Endothelial cell of umbilical vein (primary cell): ENCODE data around the gene PARD3B. TPM values are rescaled to one million over a fixed set of nuclear protein-coding genes. Genes with fewer than 3 reads are reported as not detected.

Experiments
- BruUV-seq: library from RNA; stranded (reverse); fragments of 400-500 nt; replicated peaks from 2 replicates; lab custom pipeline; 2021; lab: Mats Ljungman, UMichigan
- CTCF ChIA-PET: fragments of 300-600, 350-600 bp; sonication (Branson Sonifier 250); formaldehyde crosslinking; loops from one replicate; lab custom pipeline; 2021; ENCODE audit warnings: antibody characterized with exemption, inconsistent platforms; lab: Charles Lee
- POLR2A ChIA-PET: fragments of 300-600, 350-600 bp; sonication (Branson Sonifier 250); formaldehyde crosslinking; loops from one replicate; lab custom pipeline; 2021; ENCODE audit warnings: antibody characterized with exemption, inconsistent platforms; lab: Charles Lee
- DNase-seq: peaks from one replicate; pipeline ENCODE4 v3.0.0-alpha.2; 2011; ENCODE audit warnings: low read depth, low spot score
- FAIRE-seq: peaks from 2 replicates; lab custom pipeline; 2011; peaks lifted over from hg19 to GRCh38; lab: Jason Lieb, UNC
- H2AFZ ChIP-seq: 2 replicates; pipeline ENCODE4 v1.6.0; 2012; ENCODE audit warnings: low read depth, low read length, control low read depth, inconsistent platforms
- H3K27ac ChIP-seq: 2 replicates; pipeline ENCODE4 v1.5.1; 2011; ENCODE audit warnings: low read depth, mild to moderate bottlenecking, control low read depth, low read length, moderate library complexity; ENCODE audit not compliant: insufficient read depth
- H3K27me3 ChIP-seq, 2 experiments: 2 replicates each; pipeline versions ENCODE4 v1.6.0 to v1.6.1; 2011; ENCODE audit warnings: low read length in 2 of 2, mixed read lengths in 1 of 2; ENCODE audit not compliant: control insufficient read depth in 2 of 2, insufficient read depth in 2 of 2
- H3K36me3 ChIP-seq, 2 experiments: 2 replicates in 1 of 2; 3 replicates in 1 of 2; pipeline ENCODE4 v1.5.1; 2011; ENCODE audit warnings: low read length in 2 of 2, mild to moderate bottlenecking in 1 of 2, moderate library complexity in 1 of 2; ENCODE audit not compliant: control insufficient read depth in 2 of 2, insufficient read depth in 2 of 2; ENCODE audit errors: extremely low read depth in 1 of 2
- H3K4me1 ChIP-seq: 3 replicates; pipeline ENCODE4 v1.5.1; 2011; ENCODE audit warnings: mild to moderate bottlenecking, low read length; ENCODE audit not compliant: control insufficient read depth, insufficient read depth; ENCODE audit errors: extremely low read depth
- H3K4me2 ChIP-seq: 2 replicates; pipeline ENCODE4 v1.6.1; 2011; ENCODE audit warnings: low read length, control low read depth, mixed read lengths; ENCODE audit not compliant: insufficient read depth
- H3K4me3 ChIP-seq, 3 experiments: fragments of 200-600 bp in 1 of 3; sonication (generic), shearing (Covaris generic) in 1 of 3; replicated peaks in 1 of 3; 2 replicates each; pipeline ENCODE4 v1.5.1; 2011 to 2016; ENCODE audit warnings: control low read depth in 3 of 3, low read length in 3 of 3, mild to moderate bottlenecking in 2 of 3, inconsistent platforms in 1 of 3, low read depth in 1 of 3, moderate library complexity in 1 of 3; ENCODE audit not compliant: insufficient read depth in 1 of 3
- H3K79me2 ChIP-seq: 2 replicates; pipeline ENCODE4 v1.6.0; 2012; ENCODE audit warnings: low read length, inconsistent platforms; ENCODE audit not compliant: control insufficient read depth, insufficient read depth
- H3K9ac ChIP-seq: replicated peaks from 2 replicates; pipeline ENCODE3; 2011; ENCODE audit warnings: low read length, control low read depth; ENCODE audit not compliant: insufficient read depth; ENCODE audit errors: extremely low read depth
- H3K9me1 ChIP-seq: replicated peaks from 3 replicates; pipeline ENCODE4 v1.6.0; 2011; ENCODE audit warnings: mild to moderate bottlenecking, low read length; ENCODE audit not compliant: control insufficient read depth, insufficient read depth; ENCODE audit errors: extremely low read depth
- H3K9me3 ChIP-seq: replicated peaks from 2 replicates; pipeline ENCODE4 v1.5.1; 2012; ENCODE audit warnings: low read length, inconsistent platforms; ENCODE audit not compliant: control insufficient read depth, insufficient read depth
- H4K20me1 ChIP-seq: replicated peaks from 2 replicates; pipeline ENCODE3; 2011; ENCODE audit warnings: mild to moderate bottlenecking, low read length; ENCODE audit not compliant: control insufficient read depth, insufficient read depth; ENCODE audit errors: extremely low read depth
- CTCF ChIP-seq, 2 donors: IDR thresholded peaks; 1 replicate in 1 of 2; 2 replicates in 1 of 2; pipeline ENCODE4 v1.5.1; 2011; ENCODE audit warnings: low read length in 2 of 2, mild to moderate bottlenecking in 2 of 2, moderate library complexity in 2 of 2, control low read depth in 1 of 2, inconsistent platforms in 1 of 2, low read depth in 1 of 2; ENCODE audit not compliant: insufficient read depth in 1 of 2; ENCODE audit errors: extremely low read depth in 1 of 2
- EZH2 ChIP-seq: IDR thresholded peaks from 2 replicates; pipeline ENCODE4 v1.6.1; 2012; ENCODE audit warnings: borderline replicate concordance, low read depth, mild to moderate bottlenecking, moderate library complexity, low read length, inconsistent platforms; ENCODE audit not compliant: severe bottlenecking
- FOS ChIP-seq: IDR thresholded peaks from 2 replicates; pipeline ENCODE4 v1.6.1; 2011; ENCODE audit warnings: mild to moderate bottlenecking, low read length, moderate library complexity, borderline replicate concordance; ENCODE audit not compliant: insufficient read depth
- GATA2 ChIP-seq: IDR thresholded peaks from 2 replicates; pipeline ENCODE4 v1.7.0; 2011; ENCODE audit warnings: low read depth, mild to moderate bottlenecking, moderate library complexity, mixed read lengths, low read length; ENCODE audit not compliant: insufficient read length, insufficient read depth
- JUN ChIP-seq: IDR thresholded peaks from 2 replicates; pipeline ENCODE4 v1.6.1; 2011; ENCODE audit warnings: borderline replicate concordance, low read depth; ENCODE audit not compliant: insufficient read length, insufficient read depth
- MAX ChIP-seq: IDR thresholded peaks from 2 replicates; pipeline ENCODE4 v1.6.1; 2011; ENCODE audit not compliant: insufficient read depth, insufficient read length
- MYC ChIP-seq: IDR thresholded peaks from one replicate; pipeline ENCODE4 v1.6.1; 2011; ENCODE audit warnings: mild to moderate bottlenecking, low read depth, low read length
- POLR2A ChIP-seq: IDR thresholded peaks from 2 replicates; pipeline ENCODE4 v1.6.1; 2012; ENCODE audit warnings: low read depth, mild to moderate bottlenecking, control low read depth, low read length
- POLR2AphosphoS5 ChIP-seq: IDR thresholded peaks from 2 replicates; pipeline ENCODE4 v1.6.1; 2012; ENCODE audit warnings: low read depth, mild to moderate bottlenecking, control low read depth, low read length, moderate library complexity; ENCODE audit not compliant: insufficient read depth
- dilution Hi-C: fragments of 300-500 bp; cut with MboI; formaldehyde crosslinking; loops from one replicate; pipeline ENCODE4 v1.15.0; 2019; ENCODE audit warnings: low sequenced_read_pairs; ENCODE audit not compliant: extremely low pct_ligation_motif_present
- intact Hi-C: fragments of 100-400 bp; cut with micrococcal nuclease; formaldehyde crosslinking; loops from one replicate; pipeline ENCODE4 v1.10.0; 2022
- polyA plus RNA-seq, 4 experiments: library from polyadenylated mRNA; depleted of rRNA in 3 of 4; stranded (reverse) in 3 of 4; unstranded in 1 of 4; fragments of >200 nt; gene quantifications; 2 replicates each; pipeline versions ENCODE4 v1.2.1 to v1.2.3, GENCODE V29; 2011 to 2012; ENCODE audit warnings: missing spikeins in 1 of 4
- total RNA-seq: library from RNA; stranded (reverse); gene quantifications from 2 replicates; pipeline ENCODE4 v1.2.3, GENCODE V29; 2021

Gene PARD3B
- total and polyA plus RNA-seq, 2 donors (not counting 3 experiments of a cell fraction or from before 2014, with no cell fraction given) = 2.2 to 30.9 TPM

- TF ChIP-seq CTCF (IDR thresholded peaks at IDR 0.05; ENCODE audit: extremely low read depth in 1 of 2, insufficient read depth in 1 of 2, low read depth in 1 of 2, low read length in 2 of 2) = no peak
- no peak for TF ChIP-seq JUN
- TF ChIP-seq MAX = no peak
- no peak for TF ChIP-seq MYC
- no peak for TF ChIP-seq POLR2AphosphoS5
- no peak for TF ChIP-seq POLR2A
- TF ChIP-seq GATA2 = no peak
- TF ChIP-seq FOS = no peak
- no peak for TF ChIP-seq EZH2
- Histone ChIP-seq H3K27me3 (no peaks in the 10 kb centered on the region), H3K9me3 (no peaks in the 10 kb centered on the region), H3K4me1 (no peaks in the 10 kb centered on the region), H3K4me2 (no peak overlapping the region), H3K9me1 (peaks cover 2% of the 10 kb centered on the region), H3K36me3 (no peaks in the 10 kb centered on the region), H3K9ac (no peak overlapping the region), H2AFZ (no peak overlapping the region), H3K79me2 (no peaks in the 10 kb centered on the region), H3K4me3 (no peak overlapping the region), H3K27ac (no peak overlapping the region), H4K20me1 (no peaks in the 10 kb centered on the region)
- CTCF ChIA-PET = no interaction called here
- BruUV-seq = no TSS peak
- dilution Hi-C loops = no loop called here
- DNase-seq (no peak), FAIRE-seq (no peak)
- POLR2A ChIA-PET = no interaction called here
- intact Hi-C loops = no loop called here
Measured at GRCh38 chr2:205017912-205018311, 472.6 kb downstream of the PARD3B start.
